ENCODE measurements around the gene ADGRE1.

GRCh38 chr19:6838062-6838655 lies 49.2 kb upstream of the ADGRE1 start:
- TF ChIP-seq POLR2AphosphoS5 (IDR thresholded peaks at IDR 0.05; ENCODE audit: low read depth, low read length) = no peak
- TF ChIP-seq RFX5 (IDR thresholded peaks at IDR 0.05; ENCODE audit: low read length) = no peak
- TF ChIP-seq EP300 (IDR thresholded peaks at IDR 0.05; ENCODE audit: borderline replicate concordance in 1 of 2, low read depth in 1 of 2, low read length in 1 of 2) = no peak
- no peak for TF ChIP-seq GABPA (IDR thresholded peaks at IDR 0.05; ENCODE audit: low read depth)
- TF ChIP-seq SMC3 (IDR thresholded peaks at IDR 0.05; ENCODE audit: low read depth, low read length) = no peak
- TF ChIP-seq RCOR1 (IDR thresholded peaks at IDR 0.05; ENCODE audit: low read length) = no peak

Measured in SK-N-SH (cell line).